HG02798 (cell line): ENCODE results near the gene TSEN2.

ENCODE experiments used
- ATAC-seq: cut with Tn5 transposase; IDR thresholded peaks from one replicate; pipeline ENCODE4 v1.9.1; 2021; ENCODE audit warnings: mild to moderate bottlenecking; ENCODE audit not compliant: unreplicated experiment, poor library complexity

TSEN2 gene

GRCh38 chr3:12544652-12545472 lies 60.6 kb downstream of the TSEN2 start:
- no peak for ATAC-seq

- no peak for ATAC-seq
Observed at GRCh38 chr3:12545473-12545791, 61.2 kb downstream of the TSEN2 start, which contains the start of gene MKRN2OS. Gene MKRN2OS (minus strand): TSS chr3:12545499. CDS start chr3:12545464, 35 bp downstream.

GRCh38 chr3:12549971-12550760 lies 65.9 kb downstream of the TSEN2 start:
- ATAC-seq = no peak

- ATAC-seq = no peak
Observed at GRCh38 chr3:12553921-12554391, 69.7 kb downstream of the TSEN2 start.

- ATAC-seq = no peak
Observed at GRCh38 chr3:12556314-12556689, 72.0 kb downstream of the TSEN2 start.

- ATAC-seq = peak; percentile 90
Observed at GRCh38 chr3:12556690-12557472, 72.6 kb downstream of the TSEN2 start, which contains the start of gene MKRN2. Gene MKRN2 (plus strand): TSS chr3:12557087. CDS start chr3:12557151, 64 bp downstream.

- ATAC-seq = no peak
Observed at GRCh38 chr3:12557473-12558100, 73.3 kb downstream of the TSEN2 start.

- ATAC-seq = no peak
Observed at GRCh38 chr3:12558706-12559105, 74.4 kb downstream of the TSEN2 start.

GRCh38 chr3:12559520-12559919 lies 75.2 kb downstream of the TSEN2 start:
- no peak for ATAC-seq

- peak; percentile 45 for ATAC-seq
Observed at GRCh38 chr3:12560505-12561190, 76.4 kb downstream of the TSEN2 start.

- ATAC-seq = no peak
Observed at GRCh38 chr3:12561397-12561796, 77.1 kb downstream of the TSEN2 start.

- ATAC-seq = no peak
Observed at GRCh38 chr3:12562451-12562850, 78.2 kb downstream of the TSEN2 start.

GRCh38 chr3:12566976-12567375 lies 82.7 kb downstream of the TSEN2 start:
- ATAC-seq = no peak

- ATAC-seq = no peak
Observed at GRCh38 chr3:12568747-12569146, 84.5 kb downstream of the TSEN2 start.

- ATAC-seq = no peak
Observed at GRCh38 chr3:12569836-12570235, 85.6 kb downstream of the TSEN2 start.

- ATAC-seq = no peak
Observed at GRCh38 chr3:12571986-12572385, 87.7 kb downstream of the TSEN2 start.

GRCh38 chr3:12574131-12574530 lies 89.9 kb downstream of the TSEN2 start:
- ATAC-seq = no peak

- ATAC-seq = no peak
Observed at GRCh38 chr3:12574661-12575060, 90.4 kb downstream of the TSEN2 start.

GRCh38 chr3:12577379-12577778 lies 93.1 kb downstream of the TSEN2 start:
- no peak for ATAC-seq

GRCh38 chr3:12578742-12579141 lies 94.5 kb downstream of the TSEN2 start:
- no peak for ATAC-seq
